ENCODE data around the gene AKR7A2. TPM values are rescaled to one million over a fixed set of nuclear protein-coding genes. Genes with fewer than 3 reads are reported as not detected.

The AKR7A2 gene
- total RNA-seq, 1 donor from 2014 or later: 56.3 TPM

DNA sequence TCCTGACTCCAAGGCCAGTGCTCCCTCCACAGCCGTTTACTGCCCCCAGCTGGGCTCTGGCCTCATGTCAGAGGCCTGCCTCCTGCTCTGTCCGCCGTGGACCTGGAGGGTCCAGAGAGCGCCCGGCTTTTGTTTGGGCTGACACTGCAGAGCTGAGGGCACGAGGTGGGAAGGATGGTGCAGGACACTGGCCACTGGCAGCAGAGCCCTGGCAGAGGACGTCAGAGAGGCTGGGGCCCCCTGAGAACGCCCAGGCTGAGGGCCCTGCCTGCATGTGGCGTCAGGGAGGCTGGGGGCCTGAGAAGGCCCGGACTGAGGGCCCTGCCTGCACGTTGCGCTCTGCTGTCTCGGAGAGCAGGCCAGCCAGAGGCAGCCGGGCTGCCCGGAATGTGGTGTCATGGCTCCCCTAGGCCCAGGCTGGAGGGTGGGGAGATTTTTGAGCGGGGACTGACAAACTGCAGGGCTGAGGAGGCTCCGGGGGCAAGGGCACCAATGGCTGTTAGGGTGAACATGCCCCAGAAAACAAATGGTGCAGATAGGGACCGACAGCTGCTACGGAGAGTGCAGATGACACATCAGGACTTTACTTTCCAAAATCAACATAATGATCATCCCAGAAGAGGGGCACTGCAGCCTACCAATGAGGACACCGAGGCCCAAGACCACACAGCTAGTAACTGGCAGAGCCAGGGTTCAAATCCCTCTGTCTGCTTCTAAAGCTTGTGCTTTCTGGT, 31.8 kb upstream of the AKR7A2 start:
- no peak for DNase-seq (ENCODE audit: low read depth, low spot score)

DNA sequence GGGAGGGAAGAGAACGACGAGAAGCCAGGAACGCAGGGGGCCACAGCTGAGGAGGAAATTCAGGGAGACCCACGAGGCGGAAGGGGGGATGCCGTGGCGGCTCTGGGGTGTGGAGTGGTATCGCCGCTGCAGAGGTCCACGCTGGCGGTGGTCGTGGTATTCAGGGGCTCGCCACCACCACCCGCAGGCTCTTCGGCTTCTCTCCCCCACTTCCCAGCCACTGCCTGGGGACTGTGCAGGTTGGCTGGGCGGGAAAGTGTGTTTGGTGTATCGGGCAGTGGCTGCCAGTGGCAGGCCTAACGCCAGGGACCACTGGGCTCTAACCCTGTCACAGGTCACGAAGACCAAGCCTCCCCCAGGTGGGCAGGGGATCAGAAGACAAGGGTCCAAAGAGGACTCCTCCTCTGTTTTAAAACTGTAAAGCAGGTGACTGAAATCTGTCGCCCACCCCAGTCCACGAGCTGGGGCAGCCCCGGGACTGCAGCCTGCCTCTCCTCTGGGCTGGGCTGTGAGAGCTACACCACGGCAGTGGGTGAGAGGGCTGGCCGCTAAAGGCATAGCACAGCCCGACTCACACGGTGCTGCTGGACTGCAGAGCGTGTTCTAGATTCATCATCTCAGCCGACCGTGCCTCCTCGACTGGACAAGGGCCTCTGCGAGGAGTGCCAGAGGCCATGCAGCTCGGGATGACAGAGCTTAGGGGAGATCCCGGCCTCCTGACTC, 31.1 kb upstream of the AKR7A2 start:
- DNase-seq (ENCODE audit: low read depth, low spot score): no peak

DNA sequence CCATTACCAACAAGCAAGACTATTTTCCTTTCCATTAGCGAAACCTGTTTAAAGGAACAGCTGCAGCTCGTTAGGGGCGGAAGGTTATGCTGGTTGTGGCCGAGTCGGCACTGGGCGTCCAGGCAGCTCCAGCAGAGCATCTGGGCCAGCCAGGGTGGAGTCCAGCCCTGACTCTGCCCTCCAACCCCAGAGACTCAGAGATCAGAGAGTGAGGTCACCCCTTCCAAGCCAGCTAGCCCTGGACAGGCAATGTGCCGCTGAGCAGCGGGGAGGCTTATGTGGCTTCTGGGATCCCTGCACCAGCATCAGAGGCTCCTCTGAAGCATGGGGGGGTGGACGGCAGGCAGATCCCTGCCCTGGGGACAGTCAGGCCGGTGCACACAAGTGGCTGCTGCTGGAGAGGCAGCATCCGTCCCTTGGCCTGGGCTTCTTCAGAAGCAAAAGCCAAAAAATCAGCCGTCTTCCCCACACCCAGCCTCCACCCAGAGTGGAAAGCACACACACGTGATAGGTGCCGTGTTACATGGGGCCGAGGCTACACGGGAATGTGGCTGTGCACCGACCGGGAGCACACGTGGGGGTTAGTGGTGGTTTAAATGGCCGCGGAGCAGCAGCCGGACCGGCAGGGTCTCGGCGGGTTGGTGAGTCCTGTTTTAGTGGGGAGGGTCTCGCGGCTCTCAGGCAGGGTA, 30.3 kb upstream of the AKR7A2 start:
- DNase-seq (ENCODE audit: low read depth, low spot score): no peak

DNA sequence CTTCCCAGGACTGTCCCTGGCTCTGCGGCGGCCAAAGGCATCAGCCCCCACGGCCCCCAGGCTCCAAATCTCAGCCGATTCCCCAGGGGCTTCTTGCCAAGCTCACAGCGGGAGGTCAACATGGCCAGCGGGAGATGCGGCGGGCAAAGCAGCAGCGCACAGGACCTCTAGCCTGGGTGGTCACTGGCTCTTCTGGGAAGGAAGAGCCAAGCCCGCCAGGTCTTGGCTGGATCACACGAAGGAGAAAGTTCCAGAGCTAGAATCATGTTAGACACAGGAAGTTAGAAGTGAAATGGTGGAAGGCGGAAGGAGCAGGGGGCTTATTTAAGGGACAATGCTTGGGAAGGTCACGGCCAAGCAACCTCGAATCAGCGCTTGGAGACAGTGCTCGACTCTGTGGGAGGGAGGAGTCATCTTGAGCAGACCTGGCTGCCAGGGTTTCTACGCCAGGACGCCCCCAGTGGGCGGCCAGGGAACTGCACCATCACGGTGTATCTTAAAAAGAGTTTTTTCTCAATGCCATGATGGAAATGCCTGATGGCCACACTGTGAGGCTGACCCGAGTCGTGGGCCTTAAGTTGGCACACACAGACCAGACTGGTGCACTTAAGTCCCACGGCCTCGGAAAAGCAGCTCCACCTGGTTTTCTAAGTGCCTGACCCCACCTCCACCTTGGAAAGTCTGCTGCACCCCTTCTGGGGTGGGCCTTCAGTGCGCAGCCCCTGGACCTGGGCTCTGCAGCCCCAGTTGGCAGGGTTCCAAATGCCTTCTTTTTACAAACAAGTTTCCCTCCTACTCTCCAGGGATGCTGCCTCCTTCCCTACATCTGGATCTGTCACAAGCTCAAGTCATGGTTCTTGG, 29.5 kb upstream of the AKR7A2 start:
- DNase-seq (ENCODE audit: low read depth, low spot score): peak; percentile 24

DNA sequence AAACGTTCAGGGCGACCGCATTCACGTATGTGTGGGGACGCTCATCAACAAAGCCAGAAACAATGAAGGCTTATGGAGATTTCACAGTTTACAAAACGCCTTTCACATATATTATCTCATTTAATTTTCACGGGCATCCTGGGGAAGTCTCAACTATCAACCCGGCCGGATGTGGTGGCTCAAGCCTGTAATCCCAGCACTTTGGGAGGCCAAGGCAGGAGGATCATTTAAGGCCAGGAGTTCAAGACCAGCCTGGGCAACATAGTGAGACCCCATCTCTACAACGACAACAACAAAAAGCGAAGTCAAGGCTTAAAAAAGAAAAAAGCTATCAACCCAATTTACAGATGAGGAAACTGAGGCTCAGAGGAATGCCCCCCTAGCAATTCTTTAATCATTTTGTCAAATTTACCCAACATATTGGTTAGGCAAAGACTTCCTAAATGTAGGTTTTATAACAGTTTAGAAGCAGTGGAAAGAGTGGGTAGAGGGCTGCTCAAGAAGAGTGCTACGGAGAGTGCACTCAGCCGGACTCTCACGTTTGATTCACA, 28.5 kb upstream of the AKR7A2 start:
- no peak for DNase-seq (ENCODE audit: low read depth, low spot score)

DNA sequence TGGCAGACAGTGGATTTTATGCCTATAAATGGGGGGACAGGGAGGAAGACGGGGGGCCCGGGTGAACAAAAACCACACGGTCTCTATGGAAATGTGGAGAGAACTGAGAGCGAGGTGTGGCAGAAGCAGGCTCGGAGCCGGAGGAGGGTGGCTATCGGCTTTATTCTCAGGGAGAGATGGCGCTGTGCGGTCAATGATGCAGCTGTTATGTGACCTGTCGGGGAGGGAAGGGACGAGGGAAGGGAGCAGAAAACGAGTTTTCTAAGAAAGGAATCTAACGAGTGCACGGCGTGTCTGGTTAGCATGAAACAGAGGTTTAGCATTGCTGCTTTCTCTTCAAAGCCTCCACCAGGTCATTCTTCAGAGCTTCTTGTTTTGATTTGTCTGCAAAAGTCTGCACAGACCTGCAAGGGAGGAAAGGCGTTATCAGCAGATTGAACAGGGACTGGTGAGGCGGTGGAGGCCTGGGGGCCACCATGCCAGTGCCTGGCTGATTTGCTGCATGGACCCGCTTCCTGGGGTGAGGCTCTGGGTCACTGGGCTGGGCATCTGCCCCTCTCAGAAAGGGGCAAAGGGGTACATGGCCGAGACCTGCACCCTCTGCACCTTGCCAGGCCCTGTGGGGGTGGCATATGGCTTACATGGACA, 27.4 kb upstream of the AKR7A2 start:
- DNase-seq (ENCODE audit: low read depth, low spot score): no peak

DNA sequence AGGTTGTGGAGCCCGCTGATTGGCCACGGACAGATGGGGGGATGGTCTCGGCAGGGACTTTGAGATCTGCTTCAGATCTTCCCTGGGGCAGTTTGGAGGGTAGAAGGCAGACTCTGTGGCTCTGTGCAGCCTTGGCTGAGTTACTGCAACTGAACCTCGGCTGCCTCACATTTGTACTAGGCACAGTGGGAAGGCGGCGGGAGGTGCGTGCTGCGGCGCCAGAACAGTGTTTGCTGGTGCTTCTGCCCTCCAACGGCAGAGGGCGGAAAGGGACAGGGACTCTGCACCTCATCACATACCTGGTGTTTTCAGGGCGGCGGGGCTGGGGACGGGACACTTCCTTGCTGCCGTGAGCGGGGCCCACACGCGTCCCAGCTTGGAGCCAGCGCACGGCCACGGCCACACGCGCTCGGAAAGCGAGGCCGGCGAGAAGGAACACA, 26.4 kb upstream of the AKR7A2 start:
- DNase-seq (ENCODE audit: low read depth, low spot score): no peak

DNA sequence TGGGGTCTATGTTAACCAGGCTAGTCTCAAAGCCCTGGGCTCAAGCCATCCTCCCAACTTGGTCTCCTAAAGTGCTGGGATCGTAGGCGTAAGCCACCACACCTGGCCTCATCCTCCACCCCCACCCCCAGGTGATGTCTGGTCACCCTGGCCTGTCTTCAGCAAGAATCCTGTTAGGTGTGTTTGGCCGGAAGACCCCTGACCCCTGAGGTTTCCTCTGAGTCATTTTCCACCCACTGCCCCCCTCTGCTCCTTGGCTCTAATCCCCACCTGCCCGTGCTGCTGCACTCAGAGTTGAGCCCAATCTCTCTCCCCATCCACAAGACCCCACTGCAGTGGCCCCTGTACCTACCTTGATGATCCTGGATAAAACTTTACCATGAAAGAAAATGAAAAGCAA, 25.3 kb upstream of the AKR7A2 start:
- DNase-seq (ENCODE audit: low read depth, low spot score): no peak

DNA sequence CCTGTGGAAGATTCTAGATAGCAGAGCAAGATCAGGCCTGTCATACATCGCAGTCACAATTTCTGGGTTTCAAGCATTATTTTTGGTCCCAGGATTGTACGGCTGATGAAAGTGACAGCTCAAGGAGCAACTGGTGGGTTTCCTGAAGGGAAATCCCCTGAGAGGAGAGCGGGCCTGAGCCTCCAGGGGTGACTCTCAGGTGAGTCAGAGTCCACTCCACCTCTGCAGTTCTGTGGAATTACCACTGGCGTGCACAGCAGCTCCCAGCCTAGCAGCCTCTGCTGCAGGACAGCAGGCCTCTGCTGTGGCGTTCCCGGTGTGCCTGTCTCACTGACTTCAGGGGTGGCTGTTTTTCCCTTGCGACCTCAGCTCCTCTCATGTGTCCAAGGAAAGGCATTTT, 24.6 kb upstream of the AKR7A2 start:
- DNase-seq (ENCODE audit: low read depth, low spot score): no peak

DNA sequence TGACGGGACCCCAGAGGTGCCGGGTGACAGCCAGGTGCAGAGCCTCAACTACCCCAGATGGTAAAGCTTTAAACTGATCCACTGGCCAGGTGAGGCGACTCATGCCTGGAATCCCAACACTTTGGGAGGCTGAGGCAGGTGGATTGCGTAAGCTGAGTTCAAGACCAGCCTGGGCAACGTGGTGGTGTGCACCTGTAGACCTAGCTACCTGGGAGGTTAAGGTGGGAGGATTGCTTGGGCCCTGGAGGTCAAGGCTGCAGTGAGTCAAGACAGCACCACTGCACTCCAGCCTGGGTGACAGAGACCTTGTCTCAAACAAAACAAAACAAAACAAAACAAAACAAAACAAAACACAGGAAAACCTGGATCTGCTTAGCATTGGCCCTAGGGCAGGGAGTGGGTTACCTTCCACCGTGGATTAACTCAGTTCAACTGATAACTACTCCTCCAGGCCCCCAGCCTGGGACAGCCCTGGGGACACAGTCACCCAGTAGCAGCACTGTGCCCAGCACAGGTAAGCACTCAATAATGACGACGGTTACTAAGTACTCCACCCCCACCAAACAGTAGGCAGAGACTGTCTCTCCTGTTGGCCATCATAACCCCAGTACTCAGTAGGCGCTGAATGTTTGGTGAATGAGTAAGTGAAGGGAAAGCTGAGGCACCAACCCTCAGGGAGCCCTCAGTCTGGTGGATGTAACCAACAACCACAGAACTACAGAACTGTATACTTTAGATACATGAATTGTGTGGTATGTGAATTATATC, 21.8 kb upstream of the AKR7A2 start:
- DNase-seq (ENCODE audit: low read depth, low spot score): no peak

DNA sequence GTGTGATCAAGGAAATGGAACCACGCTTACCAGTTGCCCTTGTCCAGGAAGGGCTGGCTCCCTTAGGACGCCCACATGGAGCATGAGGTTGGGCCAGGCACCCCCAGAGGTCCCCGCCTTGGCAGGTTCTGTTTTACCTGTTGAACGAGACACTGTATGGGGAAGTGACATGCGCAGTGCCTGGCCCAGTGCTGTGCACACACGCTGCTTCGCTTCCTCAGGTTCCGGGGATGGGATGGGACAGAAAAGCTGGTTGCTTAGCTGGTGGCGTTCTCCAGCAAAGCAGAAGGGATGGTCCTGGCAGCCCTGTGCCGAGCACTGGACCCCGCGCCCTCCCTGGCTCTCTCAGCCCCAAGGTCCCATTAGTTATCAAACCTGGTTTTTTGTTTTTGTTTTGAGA, 20.9 kb upstream of the AKR7A2 start:
- DNase-seq (ENCODE audit: low read depth, low spot score): no peak

DNA sequence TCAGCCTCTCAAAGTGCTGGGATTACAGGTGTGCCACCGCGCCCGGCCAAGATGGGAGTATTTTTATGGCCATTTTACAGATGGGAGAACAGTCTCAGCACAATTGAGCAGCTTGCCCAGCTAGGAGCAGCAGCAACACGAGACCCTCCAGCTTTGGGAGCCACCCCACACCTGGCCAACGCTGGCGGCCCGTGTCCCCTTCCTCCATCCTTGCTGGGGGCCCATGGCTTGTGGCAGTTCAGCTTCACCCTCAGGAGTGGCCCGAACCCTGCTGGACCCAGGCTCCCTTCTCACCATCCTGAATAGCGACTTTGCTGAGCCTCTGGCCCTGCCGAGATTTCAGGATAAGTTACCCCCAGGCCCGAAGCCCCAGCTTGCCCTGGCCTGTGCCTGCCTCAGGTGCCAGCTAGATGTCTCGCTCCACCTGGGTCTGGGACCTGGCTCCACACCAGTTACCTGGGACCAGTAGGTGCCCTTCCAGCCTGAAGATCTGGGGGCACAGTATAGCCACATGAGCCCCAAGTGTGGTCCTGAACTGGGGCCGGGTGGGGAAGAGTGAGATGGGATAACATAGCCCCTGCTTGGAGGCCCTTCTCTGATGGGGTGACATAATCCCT, 19.4 kb upstream of the AKR7A2 start:
- no peak for DNase-seq (ENCODE audit: low read depth, low spot score)

DNA sequence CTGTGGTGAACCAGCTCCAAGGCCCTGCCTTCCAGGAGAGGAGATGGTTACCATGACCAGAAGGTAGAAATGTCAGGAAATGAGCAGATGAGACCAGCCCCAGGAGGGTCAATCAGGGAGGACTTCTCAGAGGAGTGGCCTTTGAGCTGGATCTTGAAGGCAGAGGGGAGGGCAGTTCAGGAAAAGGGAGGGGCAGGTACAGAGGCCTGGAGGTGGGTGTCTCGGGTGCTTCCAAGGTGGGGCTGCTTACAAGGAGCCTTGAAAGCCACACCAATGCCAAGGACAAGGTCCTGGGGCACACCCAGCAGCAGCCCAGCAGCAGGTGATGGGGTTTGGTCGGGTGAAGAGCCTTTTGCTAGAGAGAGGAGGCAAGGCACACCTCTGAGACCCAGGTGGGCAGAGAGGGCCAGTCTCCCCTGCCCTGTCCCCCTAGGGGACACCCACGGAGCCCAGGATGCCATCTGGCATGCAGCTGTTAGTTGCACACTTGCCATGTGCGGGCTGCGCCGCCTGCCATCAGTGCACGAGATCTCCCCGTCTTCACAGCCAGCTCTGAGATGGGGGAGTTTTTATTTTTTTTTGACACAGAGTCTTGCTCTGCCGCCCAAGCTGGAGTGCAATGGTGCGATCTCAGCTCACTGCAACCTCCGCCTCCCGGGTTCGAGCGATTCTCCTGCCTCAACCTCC, 18.6 kb upstream of the AKR7A2 start:
- DNase-seq (ENCODE audit: low read depth, low spot score): no peak

DNA sequence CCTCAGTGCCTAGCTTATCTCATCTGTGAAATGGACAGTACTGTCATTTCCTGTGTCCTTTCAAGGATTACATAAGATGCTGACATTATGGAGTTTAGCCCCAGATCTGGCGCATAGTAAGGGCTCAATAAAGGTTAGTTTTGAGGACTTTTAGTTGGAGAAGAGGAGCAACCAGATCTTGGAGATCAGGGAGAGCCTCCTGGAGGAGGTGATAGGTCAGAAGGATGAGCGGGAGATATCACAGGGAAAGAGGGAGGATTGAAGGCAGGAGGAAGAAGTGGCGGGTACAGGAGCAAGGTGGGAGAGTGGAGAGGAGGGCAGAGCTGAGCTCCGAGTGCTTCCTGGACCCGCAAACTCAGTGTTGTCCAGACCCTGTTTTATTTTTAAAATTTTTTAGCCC, 17.7 kb upstream of the AKR7A2 start:
- no peak for DNase-seq (ENCODE audit: low read depth, low spot score)

DNA sequence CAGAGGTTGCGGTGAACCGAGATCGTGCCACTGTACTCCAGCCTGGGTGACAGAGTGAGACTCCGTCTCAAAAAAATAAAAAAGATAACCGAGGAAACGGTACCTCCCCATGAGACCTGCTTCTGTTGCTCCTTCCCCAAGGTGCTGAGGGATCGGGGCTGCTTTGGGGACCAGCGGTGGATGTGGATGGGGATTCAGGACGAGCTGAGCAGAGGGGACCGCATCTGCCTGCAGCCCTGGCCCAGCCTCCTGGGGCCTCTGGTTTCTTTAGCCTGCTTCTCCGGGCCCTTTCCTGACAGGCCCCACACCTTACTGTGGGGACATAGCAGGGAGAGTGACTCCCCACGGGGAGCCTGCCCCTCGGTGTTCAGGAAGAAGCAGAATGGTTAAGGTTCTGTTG, 17.2 kb upstream of the AKR7A2 start:
- no peak for DNase-seq (ENCODE audit: low read depth, low spot score)

DNA sequence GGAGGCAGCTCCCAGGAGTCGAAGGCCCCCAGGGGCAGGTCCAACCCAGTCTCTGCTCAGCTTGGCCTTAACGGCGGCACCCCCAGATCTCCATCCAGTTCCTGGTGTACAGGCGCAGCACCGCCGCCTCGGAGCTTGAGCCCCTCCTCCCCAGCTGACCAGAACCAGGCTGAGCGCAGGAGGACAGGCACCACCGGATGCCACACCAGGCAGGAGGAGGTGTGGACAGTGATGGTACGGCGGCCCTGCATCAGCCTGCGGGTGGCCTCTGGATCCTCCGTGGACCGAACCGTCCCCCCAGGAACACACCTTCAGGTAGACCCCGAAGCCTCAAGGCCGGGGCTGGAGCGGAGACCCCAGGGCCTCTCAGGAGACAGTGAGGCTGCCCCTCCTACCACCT, 16.5 kb upstream of the AKR7A2 start:
- DNase-seq (ENCODE audit: low read depth, low spot score): no peak

DNA sequence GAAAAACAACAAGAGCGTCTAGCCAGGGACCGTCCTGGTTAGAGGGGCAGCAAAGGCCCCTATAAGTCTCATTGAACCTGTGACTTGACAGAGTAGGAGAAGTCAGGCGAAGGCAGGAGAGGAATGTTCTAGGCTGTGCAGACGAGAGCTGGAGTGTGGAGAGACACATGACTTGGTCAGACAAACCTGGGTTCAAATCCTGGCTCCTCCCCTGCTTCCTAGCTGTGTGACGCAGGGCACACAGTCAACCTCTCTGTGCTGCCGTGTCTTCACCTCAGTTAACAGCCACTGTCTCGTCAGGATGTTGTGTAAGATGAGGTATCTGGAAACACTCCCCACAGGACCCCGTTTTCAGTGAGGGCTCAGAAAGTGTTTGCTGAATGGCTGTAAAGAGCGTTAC, 15.8 kb upstream of the AKR7A2 start:
- DNase-seq (ENCODE audit: low read depth, low spot score): no peak

DNA sequence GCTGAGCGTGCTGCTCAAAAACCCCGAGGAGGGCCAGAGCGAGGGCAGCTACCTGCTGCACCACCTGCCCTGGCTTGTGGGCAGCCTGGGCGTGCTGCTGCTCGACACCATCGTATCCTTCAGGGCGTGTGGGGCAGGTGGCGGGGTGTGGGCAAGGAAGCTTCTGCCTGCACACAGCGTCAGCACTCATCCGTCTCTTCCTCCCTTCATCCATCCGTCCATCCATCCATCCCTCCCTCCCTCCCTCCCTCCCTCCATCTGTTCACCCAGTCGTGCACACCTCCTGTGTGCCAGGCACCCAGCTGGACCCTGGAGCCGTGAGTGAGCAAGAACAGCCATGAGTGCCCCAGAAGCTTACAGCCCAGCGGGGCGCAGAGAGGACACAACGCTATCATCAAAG, 15.4 kb upstream of the AKR7A2 start:
- DNase-seq (ENCODE audit: low read depth, low spot score): no peak

DNA sequence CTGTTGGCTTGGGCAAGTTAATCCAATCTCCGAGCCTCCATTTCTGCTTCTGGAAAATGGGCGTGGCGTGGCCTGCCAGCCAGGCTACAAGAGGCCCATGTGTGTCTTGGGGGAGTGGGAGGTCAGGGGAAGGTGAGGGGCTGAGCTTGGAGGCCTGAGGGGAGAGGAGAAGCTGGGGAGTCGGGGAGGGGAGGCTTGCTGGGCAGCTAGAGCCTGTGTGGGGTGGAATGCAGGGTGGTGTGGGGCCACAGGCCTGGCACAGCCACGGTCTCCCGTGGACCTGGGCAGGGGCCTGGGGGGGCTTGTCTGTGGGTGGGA, 14.8 kb upstream of the AKR7A2 start:
- DNase-seq (ENCODE audit: low read depth, low spot score): no peak
